Activated naive CD8-positive, alpha-beta T cell treated with anti-CD3 and anti-CD28 coated beads for 36 hours (primary cell): ENCODE results near the gene YWHAQ. TPM values are rescaled to one million over a fixed set of nuclear protein-coding genes. Genes with fewer than 3 reads are reported as not detected.

Experiments used
- DNase-seq: peaks from one replicate; pipeline ENCODE4 v3.0.0; 2021
- H3K27ac Mint-ChIP-seq: one replicate; pipeline ENCODE4 v1.8.0; 2022; ENCODE audit warnings: mild to moderate bottlenecking, moderate library complexity, mixed read lengths
- H3K27me3 Mint-ChIP-seq: one replicate; pipeline ENCODE4 v1.8.0; 2022; ENCODE audit warnings: mild to moderate bottlenecking, mixed read lengths
- H3K36me3 Mint-ChIP-seq: one replicate; pipeline ENCODE4 v1.8.0; 2021; ENCODE audit warnings: mild to moderate bottlenecking, mixed read lengths
- H3K4me1 Mint-ChIP-seq: one replicate; pipeline ENCODE4 v1.8.0; 2021; ENCODE audit warnings: mixed read lengths
- H3K4me3 Mint-ChIP-seq: one replicate; pipeline ENCODE4 v1.8.0; 2022; ENCODE audit warnings: mild to moderate bottlenecking, moderate library complexity, mixed read lengths
- H3K9me3 Mint-ChIP-seq: one replicate; pipeline ENCODE4 v1.8.0; 2022; ENCODE audit warnings: mixed read lengths
- total RNA-seq, 2 experiments: library from RNA; stranded (reverse); gene quantifications; one replicate each; pipeline ENCODE4 v1.2.3, GENCODE V29; 2021

Gene YWHAQ
- total RNA-seq = 100 to 1,000 TPM; 314 to 317 TPM

- H3K4me1 Mint-ChIP-seq = peaks cover 43% of the 10 kb centered on the region
- no peaks in the 10 kb centered on the region for H3K27me3 Mint-ChIP-seq
- peak within 1 kb of the TSS; percentile 98 for H3K4me3 Mint-ChIP-seq
- peaks cover 2% of the 10 kb centered on the region for H3K9me3 Mint-ChIP-seq
- H3K36me3 Mint-ChIP-seq = peaks cover 46% of the 10 kb centered on the region
- DNase-seq = peak; percentile 99
- H3K27ac Mint-ChIP-seq = peak within 1 kb of the TSS; percentile 95
Measured at GRCh38 chr2:9630736-9631552, at the start of gene YWHAQ. TSS of gene YWHAQ (minus strand) at chr2:9630997. CDS start at chr2:9630452, 545 bp downstream.

- Mint-ChIP-seq H3K36me3 (no peaks in the 10 kb centered on the region), H3K4me3 (no peak overlapping the region), H3K27ac (no peak overlapping the region), H3K27me3 (no peaks in the 10 kb centered on the region), H3K4me1 (peaks cover 4% of the 10 kb centered on the region), H3K9me3 (no peaks in the 10 kb centered on the region)
- no peak for DNase-seq
Measured at GRCh38 chr2:9680082-9680481, 49.3 kb upstream of the YWHAQ start.

- no peak for DNase-seq
- Mint-ChIP-seq H3K27ac (no peak overlapping the region), H3K36me3 (no peaks in the 10 kb centered on the region), H3K27me3 (no peaks in the 10 kb centered on the region), H3K4me3 (no peak overlapping the region), H3K4me1 (peaks cover 4% of the 10 kb centered on the region), H3K9me3 (no peaks in the 10 kb centered on the region)
Measured at GRCh38 chr2:9679218-9679617, 48.4 kb upstream of the YWHAQ start.

DNA sequence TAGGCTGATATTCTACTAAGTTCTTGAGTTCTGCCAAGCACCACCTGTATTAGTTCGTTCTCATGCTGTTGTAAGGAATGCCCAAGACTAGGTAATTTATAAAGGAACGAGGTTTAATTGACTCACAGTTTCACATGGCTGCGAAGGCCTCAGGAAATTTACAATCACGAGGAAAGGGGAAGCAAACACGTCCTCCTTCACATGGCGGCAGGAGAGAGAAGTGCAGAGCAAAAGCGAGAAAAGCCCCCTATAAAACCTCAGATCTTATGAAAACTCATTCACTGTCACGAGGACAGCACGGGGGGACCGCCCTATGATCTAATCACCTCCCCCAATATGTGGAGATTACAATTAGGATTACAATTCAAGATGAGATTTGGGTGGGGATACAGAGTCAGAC is 47.7 kb upstream of the YWHAQ start:
- H3K27ac Mint-ChIP-seq = no peak overlapping the region
- H3K4me1 Mint-ChIP-seq = peaks cover 4% of the 10 kb centered on the region
- H3K36me3 Mint-ChIP-seq = no peaks in the 10 kb centered on the region
- H3K27me3 Mint-ChIP-seq = no peaks in the 10 kb centered on the region
- H3K9me3 Mint-ChIP-seq = no peaks in the 10 kb centered on the region
- no peak for DNase-seq
- H3K4me3 Mint-ChIP-seq = no peak overlapping the region

DNA sequence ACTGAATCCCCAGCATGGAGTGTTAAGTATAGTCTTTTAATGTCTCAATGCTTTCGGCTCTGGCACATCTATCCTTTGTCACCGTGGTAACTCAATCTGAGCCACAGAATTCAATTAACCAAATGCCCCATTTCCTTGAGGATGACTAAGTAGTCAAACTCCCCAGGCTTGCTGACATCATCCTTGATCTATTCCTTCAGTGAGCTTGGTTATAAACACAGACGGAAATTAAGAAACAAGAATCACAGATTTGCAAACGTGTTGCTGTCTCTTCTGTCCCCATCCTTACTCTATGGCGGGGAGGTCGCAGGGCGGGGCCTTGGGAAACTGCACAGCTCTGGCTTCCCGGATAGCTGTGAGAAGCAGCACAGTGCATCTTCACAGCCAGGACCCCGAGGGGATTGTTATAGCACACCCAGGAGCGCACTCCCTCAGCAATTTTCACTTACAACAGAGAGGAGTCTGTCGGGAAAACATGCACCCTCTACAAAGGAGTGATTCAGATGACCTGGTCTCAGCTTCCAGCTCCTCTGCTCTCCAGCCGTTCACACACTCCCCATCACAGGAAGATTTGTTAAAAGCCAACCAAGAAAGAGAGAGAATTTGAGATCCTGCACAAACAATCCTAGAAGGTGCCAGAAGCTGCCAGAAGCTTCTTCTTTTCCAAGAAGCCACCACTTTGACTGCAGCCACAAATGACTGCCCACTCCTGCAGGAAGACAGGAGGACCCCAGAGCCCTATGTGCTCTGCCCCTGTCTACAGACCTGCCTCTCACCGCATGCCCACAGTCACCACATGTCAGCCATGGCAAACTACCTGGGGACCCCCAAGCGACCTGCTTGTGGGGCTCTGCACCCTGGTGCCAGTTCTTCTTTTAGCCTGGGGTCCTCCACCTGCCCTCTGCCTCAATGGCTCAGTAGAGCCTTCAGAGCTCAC is 44.9 kb upstream of the YWHAQ start:
- Mint-ChIP-seq H3K36me3 (no peaks in the 10 kb centered on the region), H3K27ac (no peak overlapping the region), H3K27me3 (no peaks in the 10 kb centered on the region), H3K4me3 (no peak overlapping the region), H3K4me1 (no peaks in the 10 kb centered on the region), H3K9me3 (no peaks in the 10 kb centered on the region)
- DNase-seq = no peak

DNA sequence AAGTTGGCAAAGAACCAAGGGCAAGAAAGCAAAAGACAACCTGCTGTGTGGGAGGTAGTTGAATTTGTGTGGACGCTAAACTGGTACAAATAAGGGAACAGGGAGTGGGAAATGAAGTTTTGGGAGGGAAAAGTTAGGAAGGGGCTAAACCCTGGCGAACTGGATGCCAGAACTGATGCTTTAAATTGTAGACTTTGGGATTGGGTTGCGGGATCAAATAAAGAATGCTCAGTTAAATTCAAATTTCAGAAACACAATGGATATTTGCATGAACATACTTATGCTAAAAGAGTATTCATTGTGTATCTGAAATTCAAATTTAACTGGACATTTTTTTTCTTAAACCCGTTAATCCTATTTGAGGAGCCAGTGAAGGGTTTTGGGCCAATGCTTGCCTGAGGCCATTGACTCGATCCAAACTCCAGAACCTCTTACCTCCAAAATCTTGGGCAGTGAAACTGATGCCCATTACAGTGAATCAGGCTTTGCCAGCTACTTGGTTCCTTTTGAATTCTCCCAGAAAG is 44.2 kb upstream of the YWHAQ start:
- Mint-ChIP-seq H3K36me3 (no peaks in the 10 kb centered on the region), H3K27ac (no peak overlapping the region), H3K4me1 (no peaks in the 10 kb centered on the region), H3K9me3 (no peaks in the 10 kb centered on the region), H3K27me3 (no peaks in the 10 kb centered on the region), H3K4me3 (no peak overlapping the region)
- DNase-seq = no peak

GRCh38 chr2:9673914-9674481 is 43.2 kb upstream of the YWHAQ start:
- Mint-ChIP-seq H3K27me3 (no peaks in the 10 kb centered on the region), H3K27ac (no peak overlapping the region), H3K4me1 (no peaks in the 10 kb centered on the region), H3K4me3 (no peak overlapping the region), H3K36me3 (no peaks in the 10 kb centered on the region), H3K9me3 (no peaks in the 10 kb centered on the region)
- DNase-seq = no peak

GRCh38 chr2:9668687-9669345 is 38.0 kb upstream of the YWHAQ start:
- H3K4me3 Mint-ChIP-seq = no peak overlapping the region
- H3K36me3 Mint-ChIP-seq = no peaks in the 10 kb centered on the region
- H3K4me1 Mint-ChIP-seq = peaks cover 3% of the 10 kb centered on the region
- no peak for DNase-seq
- no peak overlapping the region for H3K27ac Mint-ChIP-seq
- H3K9me3 Mint-ChIP-seq = no peaks in the 10 kb centered on the region
- H3K27me3 Mint-ChIP-seq = peaks cover 6% of the 10 kb centered on the region

- H3K9me3 Mint-ChIP-seq = no peaks in the 10 kb centered on the region
- no peak overlapping the region for H3K27ac Mint-ChIP-seq
- no peak overlapping the region for H3K4me3 Mint-ChIP-seq
- peaks cover 6% of the 10 kb centered on the region for H3K27me3 Mint-ChIP-seq
- H3K36me3 Mint-ChIP-seq = no peaks in the 10 kb centered on the region
- DNase-seq = no peak
- H3K4me1 Mint-ChIP-seq = peaks cover 10% of the 10 kb centered on the region
Measured at GRCh38 chr2:9667826-9668225, 37.0 kb upstream of the YWHAQ start.

GRCh38 chr2:9666306-9666705 is 35.5 kb upstream of the YWHAQ start:
- Mint-ChIP-seq H3K4me1 (peaks cover 10% of the 10 kb centered on the region), H3K4me3 (no peak overlapping the region)

DNA sequence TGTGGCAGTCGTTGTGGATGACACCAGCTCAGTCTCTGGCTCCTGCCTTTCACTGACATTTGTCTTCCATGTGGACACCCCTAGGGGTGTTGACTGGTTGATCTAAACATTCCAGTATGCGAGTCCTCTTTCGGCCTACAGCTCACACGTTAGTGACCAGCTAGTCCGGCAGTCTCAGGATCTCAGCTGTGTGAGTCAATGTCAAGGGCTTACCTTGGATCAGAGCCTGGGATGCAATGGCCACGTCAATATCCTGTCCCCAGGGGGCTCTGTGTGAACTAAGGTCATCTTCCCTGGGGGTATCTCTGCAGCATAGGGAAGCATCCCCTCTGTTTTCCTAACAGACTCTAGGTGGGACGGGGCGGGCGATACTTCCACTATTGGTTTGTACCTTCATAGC is 35.1 kb upstream of the YWHAQ start:
- Mint-ChIP-seq H3K36me3 (no peaks in the 10 kb centered on the region), H3K4me3 (no peak overlapping the region), H3K27me3 (peaks cover 6% of the 10 kb centered on the region), H3K9me3 (no peaks in the 10 kb centered on the region), H3K27ac (no peak overlapping the region), H3K4me1 (peaks cover 10% of the 10 kb centered on the region)
- DNase-seq = no peak

More at GRCh38 chr2:9666306-9666705, 35.5 kb upstream of the YWHAQ start:
- Mint-ChIP-seq H3K36me3 (no peaks in the 10 kb centered on the region), H3K27me3 (peaks cover 6% of the 10 kb centered on the region), H3K27ac (no peak overlapping the region), H3K9me3 (no peaks in the 10 kb centered on the region)
- no peak for DNase-seq

GRCh38 chr2:9664365-9664764 is 33.6 kb upstream of the YWHAQ start:
- Mint-ChIP-seq H3K27me3 (peaks cover 6% of the 10 kb centered on the region), H3K9me3 (no peaks in the 10 kb centered on the region), H3K4me3 (no peak overlapping the region)

GRCh38 chr2:9663008-9663879 is 32.4 kb upstream of the YWHAQ start:
- Mint-ChIP-seq H3K4me1 (peaks cover 10% of the 10 kb centered on the region), H3K27ac (no peak overlapping the region), H3K4me3 (no peak overlapping the region), H3K36me3 (no peaks in the 10 kb centered on the region), H3K9me3 (no peaks in the 10 kb centered on the region), H3K27me3 (peaks cover 6% of the 10 kb centered on the region)
- no peak for DNase-seq

More at GRCh38 chr2:9664365-9664764, 33.6 kb upstream of the YWHAQ start:
- Mint-ChIP-seq H3K27ac (no peak overlapping the region), H3K36me3 (no peaks in the 10 kb centered on the region), H3K4me1 (peaks cover 10% of the 10 kb centered on the region)
- no peak for DNase-seq

- DNase-seq = no peak
- H3K9me3 Mint-ChIP-seq = no peaks in the 10 kb centered on the region
- no peaks in the 10 kb centered on the region for H3K36me3 Mint-ChIP-seq
- no peak overlapping the region for H3K4me3 Mint-ChIP-seq
- peaks cover 6% of the 10 kb centered on the region for H3K27me3 Mint-ChIP-seq
- no peak overlapping the region for H3K27ac Mint-ChIP-seq
- H3K4me1 Mint-ChIP-seq = peaks cover 13% of the 10 kb centered on the region
Measured at GRCh38 chr2:9661261-9661660, 30.5 kb upstream of the YWHAQ start.
